ENCODE measurements around the gene ANTXR2. TPM values are rescaled to one million over a fixed set of nuclear protein-coding genes. Genes with fewer than 3 reads are reported as not detected.

The ANTXR2 gene
- total and polyA plus RNA-seq, 9 of the 15 experiments (the other 6 are each of a cell fraction or from before 2014, with no cell fraction given), result 10.1 to 83.8 (median 60.3) TPM

DNA sequence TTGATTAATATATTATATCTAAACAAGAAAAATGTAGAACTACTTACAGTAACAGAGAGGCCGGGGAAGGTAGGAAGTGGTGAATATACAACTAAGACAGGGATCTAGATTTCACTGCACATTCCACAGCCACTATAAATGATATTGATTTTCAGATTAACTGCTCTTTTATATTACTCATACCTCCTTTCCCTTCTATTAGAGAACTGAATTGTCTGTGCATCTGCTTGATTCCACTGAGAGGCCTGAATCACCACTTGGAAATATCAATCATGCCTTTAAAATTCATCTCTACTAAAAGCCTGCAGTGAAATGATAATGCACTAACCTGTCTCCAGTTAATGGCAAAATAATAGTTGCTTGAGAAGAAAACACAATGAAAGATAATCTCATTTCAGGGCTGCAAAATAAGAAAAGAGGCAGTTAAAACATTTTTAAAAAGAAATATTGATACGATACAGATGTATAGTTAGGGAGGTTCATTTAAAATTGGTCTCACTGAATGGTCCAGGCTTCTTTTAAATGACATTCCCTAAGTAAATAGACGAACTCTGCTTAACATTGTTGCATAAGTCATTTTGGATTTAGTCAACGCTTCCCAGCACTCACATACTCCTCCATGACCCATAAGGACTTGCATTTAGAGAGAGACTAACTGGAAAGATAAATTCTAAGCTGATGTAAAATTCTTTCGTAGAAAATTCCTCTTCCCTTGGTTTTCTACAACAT is 3.8 kb downstream of the ANTXR2 start:
- FAIRE-seq (no peak), DNase-seq (ENCODE audit: extremely low read depth in 1 of 4, low spot score in 3 of 4) (no peak), ATAC-seq (no peak)
- intact Hi-C loops (cut with micrococcal nuclease), result no loop called here
- Histone ChIP-seq H3K79me2 (ENCODE audit: control insufficient read depth, insufficient read depth, low read length) (peaks cover 74% of the 10 kb centered on the region), H2AFZ (ENCODE audit: low read depth, low read length) (no peak overlapping the region), H4K20me1 (replicated peaks; ENCODE audit: control insufficient read depth, insufficient read depth, low read length) (no peaks in the 10 kb centered on the region), H3K27me3 (ENCODE audit: control insufficient read depth in 2 of 2, insufficient read depth in 2 of 2, low read length in 2 of 2) (no peaks in the 10 kb centered on the region), H3K9ac (ENCODE audit: insufficient read depth in 1 of 2, low read depth in 2 of 2, low read length in 2 of 2) (peak overlapping the region in 1 of 2 experiments; percentile 77; a peak in 2 of 4 replicates), H3K36me3 (ENCODE audit: control insufficient read depth, insufficient read depth, low read length) (peaks cover 62% of the 10 kb centered on the region), H3K9me1 (ENCODE audit: control insufficient read depth, insufficient read depth, low read length) (no peaks in the 10 kb centered on the region), H3K9me3 (replicated peaks; ENCODE audit: control insufficient read depth, insufficient read depth, low read depth, low read length) (no peaks in the 10 kb centered on the region), H3K4me3 (peak overlapping the region; percentile 89), H3K4me1 (replicated peaks in 1 of 2; ENCODE audit: control insufficient read depth in 2 of 2, insufficient read depth in 2 of 2, low read length in 2 of 2) (peaks cover 16 to 26% of the 10 kb centered on the region in 2 experiments), H3K4me2 (ENCODE audit: insufficient read depth, low read length) (peak overlapping the region; percentile 76), H3K27ac (ENCODE audit: extremely low read depth, low read depth, low read length) (peak overlapping the region; percentile 87; the same call in 2 of the 3 replicates)
- 22% methylated on average over 5 of the region's 5 CpGs for WGBS (ENCODE audit: insufficient coverage, low coverage, missing lambda C conversion rate)
- POLR2A ChIA-PET, result interaction anchor here (0.7 kb wide), 1 partner anchor 10 kb away, joined by 3 read pairs; no protein-coding TSS in a partner anchor
- no TSS peak for BruUV-seq (replicated peaks)
- CTCF ChIA-PET (ENCODE audit: low intra/inter-chr PET ratio), result no interaction called here
- in situ Hi-C loops (cut with MboI), result no loop called here
- TF ChIP-seq CBFA2T2 (conservative IDR thresholded peaks at IDR 0.05) (no peak), PHB (CRISPR knock-in tag; IDR thresholded peaks at IDR 0.05) (no peak), MAZ (CRISPR knock-in tag; conservative IDR thresholded peaks at IDR 0.05 in 1 of 2, IDR thresholded peaks at IDR 0.05 in 1 of 2) (0 out of 4 replicates have a peak, but pooled peaks of 1 of the 2 experiments have one; percentile 17), ELK3 (CRISPR knock-in tag; IDR thresholded peaks at IDR 0.05) (no peak), TCF3 (CRISPR knock-in tag; IDR thresholded peaks at IDR 0.05) (0 out of 2 replicates have a peak, but pooled peaks have one; percentile 7), LARP7 (IDR thresholded peaks at IDR 0.05) (no peak), CBFA2T3 (IDR thresholded peaks at IDR 0.05) (peak; percentile 36), FOXJ2 (tag; IDR thresholded peaks at IDR 0.05) (0 out of 2 replicates have a peak, but pooled peaks have one; percentile 25), MXD1 (CRISPR knock-in tag; IDR thresholded peaks at IDR 0.05; ENCODE audit: borderline replicate concordance, poor library complexity, severe bottlenecking) (no peak), MAFG (tag; conservative IDR thresholded peaks at IDR 0.05) (no peak), TCFL5 (CRISPR knock-in tag; conservative IDR thresholded peaks at IDR 0.05) (no peak), POLR3G (IDR thresholded peaks at IDR 0.05; ENCODE audit: extremely low read depth, insufficient read length, insufficient replicate concordance) (no peak), ZNF431 (CRISPR knock-in tag; IDR thresholded peaks at IDR 0.05) (no peak)
- TF ChIP-seq, protein P1, sequence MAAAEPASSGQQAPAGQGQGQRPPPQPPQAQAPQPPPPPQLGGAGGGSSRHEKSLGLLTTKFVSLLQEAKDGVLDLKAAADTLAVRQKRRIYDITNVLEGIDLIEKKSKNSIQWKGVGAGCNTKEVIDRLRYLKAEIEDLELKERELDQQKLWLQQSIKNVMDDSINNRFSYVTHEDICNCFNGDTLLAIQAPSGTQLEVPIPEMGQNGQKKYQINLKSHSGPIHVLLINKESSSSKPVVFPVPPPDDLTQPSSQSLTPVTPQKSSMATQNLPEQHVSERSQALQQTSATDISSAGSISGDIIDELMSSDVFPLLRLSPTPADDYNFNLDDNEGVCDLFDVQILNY (CRISPR knock-in tag; IDR thresholded peaks at IDR 0.05), result no peak
- TF ChIP-seq, protein P2, sequence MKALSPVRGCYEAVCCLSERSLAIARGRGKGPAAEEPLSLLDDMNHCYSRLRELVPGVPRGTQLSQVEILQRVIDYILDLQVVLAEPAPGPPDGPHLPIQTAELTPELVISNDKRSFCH (CRISPR knock-in tag; IDR thresholded peaks at IDR 0.05), result no peak
- TF ChIP-seq, protein P2 (tag; IDR thresholded peaks at IDR 0.05), result no peak

All from K562 (cell line).